ENCODE results near the gene TBCE.
"Not testable (repeated sequence)": the region's sequence is repeated elsewhere in the genome, so short reads cannot be mapped to it uniquely, and the experiment has no call there.

Gene TBCE

DNA sequence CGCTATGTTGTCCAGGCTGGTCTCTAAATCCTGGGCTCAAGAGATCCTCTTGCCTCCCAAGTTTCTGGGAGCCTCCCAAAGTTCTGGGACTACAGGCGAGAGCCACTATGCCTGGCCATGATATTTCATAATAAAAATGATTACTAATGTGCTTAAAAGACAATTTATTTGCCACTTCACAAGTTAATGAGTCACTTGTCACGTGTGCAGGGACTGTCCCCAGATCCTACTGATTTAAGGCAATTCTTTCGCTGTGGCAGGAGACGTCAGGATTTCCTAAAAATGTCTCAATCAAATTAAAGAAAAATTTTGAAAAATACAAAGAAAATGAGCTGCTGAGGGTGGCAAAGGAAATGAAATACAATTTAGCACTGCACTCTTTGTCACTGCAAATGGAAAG, 93.5 kb downstream of the TBCE start:
- no peak overlapping the region for H3K9ac ChIP-seq (ENCODE audit: low read length)
- no peaks in the 10 kb centered on the region for H3K79me2 ChIP-seq (ENCODE audit: insufficient read depth, low read length)
- no peak overlapping the region for H3K4me3 ChIP-seq (ENCODE audit: insufficient read depth, low read length, poor library complexity, severe bottlenecking)
- H3K27me3 ChIP-seq (ENCODE audit: low read length), result no peaks in the 10 kb centered on the region
- H3K4me2 ChIP-seq (ENCODE audit: low read depth, low read length, poor library complexity, severe bottlenecking), result no peak overlapping the region
- H3K9me3 ChIP-seq (ENCODE audit: insufficient read depth, low read length), result no peaks in the 10 kb centered on the region
- no peaks in the 10 kb centered on the region for H3K36me3 ChIP-seq (ENCODE audit: low read length)
- no peak overlapping the region for H3K27ac ChIP-seq (ENCODE audit: low read depth, low read length)
- 0 out of 2 replicates have a peak, but pooled peaks cover 4% of the 10 kb centered on the region for H3F3A ChIP-seq (ENCODE audit: insufficient read depth)
- TF ChIP-seq, protein P1, sequence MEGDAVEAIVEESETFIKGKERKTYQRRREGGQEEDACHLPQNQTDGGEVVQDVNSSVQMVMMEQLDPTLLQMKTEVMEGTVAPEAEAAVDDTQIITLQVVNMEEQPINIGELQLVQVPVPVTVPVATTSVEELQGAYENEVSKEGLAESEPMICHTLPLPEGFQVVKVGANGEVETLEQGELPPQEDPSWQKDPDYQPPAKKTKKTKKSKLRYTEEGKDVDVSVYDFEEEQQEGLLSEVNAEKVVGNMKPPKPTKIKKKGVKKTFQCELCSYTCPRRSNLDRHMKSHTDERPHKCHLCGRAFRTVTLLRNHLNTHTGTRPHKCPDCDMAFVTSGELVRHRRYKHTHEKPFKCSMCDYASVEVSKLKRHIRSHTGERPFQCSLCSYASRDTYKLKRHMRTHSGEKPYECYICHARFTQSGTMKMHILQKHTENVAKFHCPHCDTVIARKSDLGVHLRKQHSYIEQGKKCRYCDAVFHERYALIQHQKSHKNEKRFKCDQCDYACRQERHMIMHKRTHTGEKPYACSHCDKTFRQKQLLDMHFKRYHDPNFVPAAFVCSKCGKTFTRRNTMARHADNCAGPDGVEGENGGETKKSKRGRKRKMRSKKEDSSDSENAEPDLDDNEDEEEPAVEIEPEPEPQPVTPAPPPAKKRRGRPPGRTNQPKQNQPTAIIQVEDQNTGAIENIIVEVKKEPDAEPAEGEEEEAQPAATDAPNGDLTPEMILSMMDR (IDR thresholded peaks at IDR 0.05; ENCODE audit: insufficient read depth, low read length, poor library complexity, severe bottlenecking), result no peak
- no peak for TF ChIP-seq EZH2phosphoT487 (conservative IDR thresholded peaks at IDR 0.05; ENCODE audit: low read length)
- no peaks in the 10 kb centered on the region for H4K20me1 ChIP-seq (ENCODE audit: low read depth, low read length)
- no peak overlapping the region for H2AFZ ChIP-seq (ENCODE audit: low read depth, low read length, severe bottlenecking)
- H3K9me2 ChIP-seq (replicated peaks; ENCODE audit: insufficient read depth, low read length), result no peaks in the 10 kb centered on the region

DNA sequence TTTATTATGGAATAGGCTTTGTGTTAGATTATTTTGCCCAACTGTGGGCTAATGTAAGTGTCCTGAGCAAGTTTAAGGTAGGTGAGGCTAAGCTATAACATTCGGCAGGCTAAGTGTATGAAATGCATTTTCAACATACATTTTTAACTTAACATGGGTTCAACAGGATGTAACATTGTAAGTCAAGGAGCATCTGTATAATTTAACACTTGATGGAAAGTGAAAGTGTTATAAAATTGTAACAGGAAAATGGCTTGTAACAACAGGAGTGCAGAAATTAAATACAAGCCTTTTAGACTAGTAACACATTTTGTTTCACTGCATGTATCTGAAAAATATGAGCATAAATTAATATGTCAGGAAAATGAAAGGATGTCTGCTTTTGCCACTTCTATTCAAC, 94.7 kb downstream of the TBCE start:
- Histone ChIP-seq H4K20me1 (ENCODE audit: low read depth, low read length) (no peaks in the 10 kb centered on the region), H3K9ac (ENCODE audit: low read length) (no peak overlapping the region), H3K9me2 (replicated peaks; ENCODE audit: insufficient read depth, low read length) (no peaks in the 10 kb centered on the region), H3K79me2 (ENCODE audit: insufficient read depth, low read length) (no peaks in the 10 kb centered on the region), H3K4me3 (ENCODE audit: insufficient read depth, low read length, poor library complexity, severe bottlenecking) (no peak overlapping the region), H3F3A (ENCODE audit: insufficient read depth) (0 out of 2 replicates have a peak, but pooled peaks cover 4% of the 10 kb centered on the region), H3K9me3 (ENCODE audit: insufficient read depth, low read length) (no peaks in the 10 kb centered on the region), H3K27me3 (ENCODE audit: low read length) (no peaks in the 10 kb centered on the region), H2AFZ (ENCODE audit: low read depth, low read length, severe bottlenecking) (no peak overlapping the region), H3K27ac (ENCODE audit: low read depth, low read length) (no peak overlapping the region), H3K36me3 (ENCODE audit: low read length) (no peaks in the 10 kb centered on the region), H3K4me2 (ENCODE audit: low read depth, low read length, poor library complexity, severe bottlenecking) (no peak overlapping the region)
- TF ChIP-seq, protein P1 (IDR thresholded peaks at IDR 0.05; ENCODE audit: insufficient read depth, low read length, poor library complexity, severe bottlenecking), result no peak
- TF ChIP-seq EZH2phosphoT487 (conservative IDR thresholded peaks at IDR 0.05; ENCODE audit: low read length), result no peak

DNA sequence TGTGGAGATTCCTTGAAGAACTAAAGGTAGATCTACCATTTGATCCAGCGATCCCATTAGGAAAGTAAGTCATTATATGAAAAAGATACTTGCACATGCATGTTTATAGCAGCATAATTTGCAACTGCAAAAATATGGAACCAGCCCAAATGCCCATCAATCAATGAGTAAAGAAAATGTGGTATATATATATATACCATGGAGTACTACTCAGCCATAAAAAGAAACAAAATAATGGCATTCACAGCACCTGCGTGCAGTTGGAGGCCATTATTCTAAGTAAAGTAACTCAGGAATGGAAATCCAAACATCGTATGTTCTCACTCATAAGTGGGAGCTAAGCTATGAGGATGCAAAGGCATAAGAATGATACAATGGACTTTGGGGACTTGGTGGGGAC, 95.6 kb downstream of the TBCE start:
- H3K27me3 ChIP-seq (ENCODE audit: low read length); H3K36me3 ChIP-seq (ENCODE audit: low read length); H3F3A ChIP-seq (ENCODE audit: insufficient read depth); H3K9me2 ChIP-seq (replicated peaks; ENCODE audit: insufficient read depth, low read length); H3K79me2 ChIP-seq (ENCODE audit: insufficient read depth, low read length); H3K4me3 ChIP-seq (ENCODE audit: insufficient read depth, low read length, poor library complexity, severe bottlenecking); H2AFZ ChIP-seq (ENCODE audit: low read depth, low read length, severe bottlenecking); H3K9me3 ChIP-seq (ENCODE audit: insufficient read depth, low read length); H3K27ac ChIP-seq (ENCODE audit: low read depth, low read length); H3K9ac ChIP-seq (ENCODE audit: low read length); H4K20me1 ChIP-seq (ENCODE audit: low read depth, low read length); H3K4me2 ChIP-seq (ENCODE audit: low read depth, low read length, poor library complexity, severe bottlenecking): not testable (repeated sequence)

DNA sequence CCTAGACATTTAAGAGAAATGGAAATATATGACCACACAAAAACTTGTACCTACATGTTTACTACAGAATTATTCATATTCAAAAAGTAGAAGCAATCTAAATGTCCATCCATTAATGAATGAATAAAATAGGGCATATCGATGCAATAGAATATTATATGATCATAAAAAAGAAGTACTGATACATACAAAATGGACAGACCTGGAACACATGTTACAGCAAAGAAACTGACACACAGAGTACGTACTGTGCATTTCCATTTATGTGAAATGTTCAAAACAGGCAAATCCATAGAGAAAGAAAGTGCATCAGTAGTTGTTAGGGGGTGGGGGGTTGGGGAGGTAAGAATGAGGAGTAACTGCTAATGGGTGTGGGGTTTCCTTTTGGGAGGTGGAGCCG, 97.8 kb downstream of the TBCE start:
- no peaks in the 10 kb centered on the region for H3K9me3 ChIP-seq (ENCODE audit: insufficient read depth, low read length)
- TF ChIP-seq, protein P1 (IDR thresholded peaks at IDR 0.05; ENCODE audit: insufficient read depth, low read length, poor library complexity, severe bottlenecking), result no peak
- H3K4me2 ChIP-seq (ENCODE audit: low read depth, low read length, poor library complexity, severe bottlenecking), result no peak overlapping the region
- 0 out of 2 replicates have a peak, but pooled peaks cover 7% of the 10 kb centered on the region for H3F3A ChIP-seq (ENCODE audit: insufficient read depth)
- H3K9ac ChIP-seq (ENCODE audit: low read length), result no peak overlapping the region
- H3K27ac ChIP-seq (ENCODE audit: low read depth, low read length), result no peak overlapping the region
- H3K4me3 ChIP-seq (ENCODE audit: insufficient read depth, low read length, poor library complexity, severe bottlenecking), result no peak overlapping the region
- H4K20me1 ChIP-seq (ENCODE audit: low read depth, low read length), result no peaks in the 10 kb centered on the region
- H3K79me2 ChIP-seq (ENCODE audit: insufficient read depth, low read length), result no peaks in the 10 kb centered on the region
- no peak overlapping the region for H2AFZ ChIP-seq (ENCODE audit: low read depth, low read length, severe bottlenecking)
- no peaks in the 10 kb centered on the region for H3K27me3 ChIP-seq (ENCODE audit: low read length)
- no peaks in the 10 kb centered on the region for H3K9me2 ChIP-seq (replicated peaks; ENCODE audit: insufficient read depth, low read length)
- H3K36me3 ChIP-seq (ENCODE audit: low read length), result no peaks in the 10 kb centered on the region
